SK-N-SH (cell line): ENCODE results near the gene COL17A1.

Experiments used
- CTCF ChIP-seq: fragments of 200-600 bp; sonication (generic); IDR thresholded peaks from 2 replicates; pipeline ENCODE4 v1.6.1; 2017; ENCODE audit warnings: antibody characterized with exemption, mild to moderate bottlenecking, moderate library complexity
- EZH2phosphoT487 ChIP-seq: fragments of 200-600 bp; sonication (generic); IDR thresholded peaks from 2 replicates; pipeline ENCODE4 v1.6.1; 2017; ENCODE audit warnings: low read depth, mixed run types, mild to moderate bottlenecking, antibody characterized with exemption, moderate library complexity, borderline replicate concordance
- GATA2 ChIP-seq: sonication (generic); formaldehyde crosslinking; IDR thresholded peaks from 2 replicates; pipeline ENCODE4 v1.5.0; 2020; ENCODE audit warnings: mild to moderate bottlenecking, missing genetic modification reagents
- MAX ChIP-seq: IDR thresholded peaks from 2 replicates; pipeline ENCODE4 v1.4.0; 2012; ENCODE audit warnings: low read depth
- NFIC ChIP-seq: IDR thresholded peaks from 2 replicates; pipeline ENCODE4 v1.4.0; 2012; ENCODE audit warnings: borderline replicate concordance
- USF2 ChIP-seq: fragments of 150-350 bp; IDR thresholded peaks from 2 replicates; pipeline ENCODE4 v1.6.1; 2017; ENCODE audit warnings: antibody characterized with exemption, low read length, low read depth, borderline replicate concordance
- ZBTB33 ChIP-seq: IDR thresholded peaks from 2 replicates; pipeline ENCODE4 v1.4.0; 2012; ENCODE audit warnings: low read depth, borderline replicate concordance

- TF ChIP-seq USF2 (no peak), CTCF (peak; percentile 58), EZH2phosphoT487 (no peak), MAX (no peak), NFIC (no peak), ZBTB33 (no peak), GATA2 (CRISPR knock-in tag) (no peak)
These were observed 37.7 kb upstream of the COL17A1 start for GRCh38 chr10:104123397-104123796.
